HL-60/S4 (cell line): ENCODE results near the gene ARHGDIA.

Source experiments
- in situ Hi-C: fragments of 300-500 bp; cut with MboI; formaldehyde crosslinking; loops from 2 replicates; pipeline ENCODE4 v1.14.3; 2022; ENCODE audit warnings: low sequenced_read_pairs

ARHGDIA gene

DNA sequence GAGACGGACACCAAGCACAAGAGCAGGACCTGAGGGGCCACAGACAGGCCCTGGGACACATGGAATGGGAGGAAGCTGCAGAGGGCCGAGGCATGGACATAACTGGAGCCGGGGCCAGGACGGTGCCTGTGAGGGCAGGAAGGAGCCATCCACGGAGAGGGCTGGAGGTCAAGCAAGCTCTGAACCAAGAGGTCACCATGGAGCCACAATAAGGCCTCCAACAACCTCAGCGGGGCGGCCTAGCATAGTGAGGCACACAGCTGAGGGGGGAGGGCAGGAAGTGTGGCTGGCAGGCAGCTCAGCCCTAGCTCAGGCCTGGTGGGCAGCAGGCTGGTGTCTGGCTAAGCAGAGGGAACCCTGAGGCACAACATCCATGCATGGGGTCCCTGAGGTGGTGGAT, 42.5 kb downstream of the ARHGDIA start:
- in situ Hi-C loops: no loop called here

DNA sequence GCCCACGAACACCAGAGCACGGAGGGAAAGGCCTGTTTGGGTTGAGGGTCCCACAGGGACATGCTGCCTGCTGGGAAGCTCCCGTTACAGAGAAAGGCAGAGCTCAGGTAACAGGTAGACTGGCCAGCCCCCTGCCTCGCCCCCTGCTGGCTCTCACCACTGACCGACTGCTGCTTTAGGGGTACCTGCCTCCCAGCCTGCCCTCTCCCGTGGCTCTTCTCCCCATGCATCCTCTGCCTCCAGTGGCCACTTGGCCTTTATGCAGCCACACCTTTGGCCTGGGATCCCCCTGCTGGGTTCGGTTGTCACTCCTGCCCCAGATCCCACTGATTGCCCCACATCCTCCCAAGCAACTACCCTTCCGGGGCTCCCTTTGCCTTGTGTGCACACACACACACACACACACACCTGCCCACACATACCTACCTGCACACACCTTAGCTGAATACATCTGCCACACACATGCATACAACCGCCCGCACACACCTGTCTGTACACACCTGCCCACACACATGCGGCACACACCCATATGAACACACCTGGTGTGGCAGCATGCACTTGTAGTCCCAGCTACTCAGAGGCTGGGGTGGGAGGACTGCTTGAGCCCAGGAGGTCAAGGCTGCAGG, 45.2 kb downstream of the ARHGDIA start:
- in situ Hi-C loops: no loop called here

DNA sequence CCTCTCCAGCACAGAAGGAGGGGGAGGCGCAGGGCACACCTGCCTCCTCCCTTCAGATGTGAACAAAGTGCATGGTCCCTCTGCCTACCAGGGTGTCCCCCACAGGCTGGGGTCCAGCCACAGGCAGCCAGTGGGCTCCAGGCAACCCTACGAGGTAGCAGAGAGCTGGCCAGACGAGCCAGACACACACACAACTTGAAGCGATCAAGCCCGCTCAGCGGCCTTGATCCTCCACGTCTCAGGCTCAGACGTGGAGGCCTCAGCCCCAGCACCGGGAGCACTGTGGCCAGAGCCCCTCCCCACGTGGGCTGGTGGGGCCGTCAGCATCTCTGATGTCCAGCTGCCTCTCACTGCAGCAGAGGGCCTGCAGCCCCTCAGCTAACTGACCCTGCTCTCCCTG, 46.5 kb downstream of the ARHGDIA start:
- in situ Hi-C loops: no loop called here

DNA sequence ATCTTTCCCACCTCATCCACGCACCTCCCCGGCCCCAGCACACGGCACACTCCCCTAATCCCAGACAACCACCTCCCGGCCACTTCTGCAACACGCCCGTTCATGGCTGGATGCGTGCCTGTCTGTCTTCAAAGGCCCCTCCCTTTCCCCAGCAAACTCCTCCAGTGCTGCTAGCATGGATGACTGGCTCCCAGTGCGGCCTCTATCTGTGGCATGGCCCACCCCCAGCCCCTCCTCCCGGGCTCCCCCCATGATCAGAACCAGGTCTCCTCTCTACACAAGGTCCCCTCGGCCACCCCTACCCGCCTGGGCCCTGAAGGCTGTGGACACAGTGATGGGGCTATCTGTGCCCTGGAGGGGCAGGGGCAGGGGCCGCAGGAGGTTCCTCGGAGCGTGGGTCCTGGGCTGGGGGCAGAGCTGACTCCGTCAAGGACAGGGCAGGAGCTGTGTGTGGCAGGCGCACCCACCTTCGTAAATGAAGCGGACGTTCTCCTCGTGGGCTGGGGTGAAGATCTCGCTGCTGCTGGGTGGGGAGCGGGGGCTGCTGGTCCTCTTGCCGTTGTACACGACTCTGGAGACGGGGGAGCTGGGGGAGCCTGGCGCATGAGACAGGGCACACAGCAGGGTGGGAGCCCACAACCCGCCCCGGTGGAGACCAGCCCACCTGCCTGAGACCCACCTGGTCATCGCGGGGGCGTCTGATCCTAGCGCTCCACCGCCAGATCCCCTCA, 47.2 kb downstream of the ARHGDIA start:
- in situ Hi-C loops: no loop called here

DNA sequence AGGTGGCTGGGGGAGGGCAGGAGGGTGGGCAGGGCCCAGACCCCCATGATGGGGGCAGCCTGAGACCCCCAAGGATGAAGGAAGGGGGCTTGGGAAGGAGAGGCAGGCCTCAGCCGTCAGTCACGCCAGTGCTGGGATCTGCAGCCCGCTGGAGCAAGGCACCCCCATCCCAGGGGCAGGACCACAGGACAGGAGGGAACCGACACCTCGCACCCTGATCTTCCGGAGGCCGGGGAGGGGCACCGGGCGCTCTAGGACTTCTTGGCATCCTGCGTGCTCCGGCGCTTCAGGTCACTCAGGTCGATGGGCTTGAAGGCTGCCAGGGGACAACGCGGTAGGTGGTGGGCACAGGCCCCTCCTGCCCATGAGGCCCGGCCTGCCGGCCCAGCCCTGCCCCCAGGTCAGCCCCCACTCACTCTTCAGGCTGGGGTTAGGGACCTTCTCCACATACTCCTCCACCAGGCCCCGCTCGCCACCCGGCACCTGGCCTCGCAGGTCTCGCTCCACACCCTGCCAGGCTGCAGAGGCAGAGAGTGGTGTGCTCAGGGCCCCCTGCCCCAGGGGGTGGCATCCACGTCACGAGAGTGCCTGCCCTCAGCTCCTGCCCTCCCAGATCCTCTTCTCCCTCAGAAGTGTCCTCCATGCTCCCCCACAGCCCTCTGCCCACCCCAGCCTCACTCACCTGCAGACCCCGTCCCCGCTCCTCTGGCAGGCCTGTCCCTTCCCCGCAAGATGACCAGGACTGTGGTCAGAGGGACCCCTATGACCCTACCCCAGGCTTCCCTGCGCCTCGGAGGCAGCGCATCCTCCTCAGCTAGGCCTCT, 47.9 kb downstream of the ARHGDIA start:
- in situ Hi-C loops: no loop called here

DNA sequence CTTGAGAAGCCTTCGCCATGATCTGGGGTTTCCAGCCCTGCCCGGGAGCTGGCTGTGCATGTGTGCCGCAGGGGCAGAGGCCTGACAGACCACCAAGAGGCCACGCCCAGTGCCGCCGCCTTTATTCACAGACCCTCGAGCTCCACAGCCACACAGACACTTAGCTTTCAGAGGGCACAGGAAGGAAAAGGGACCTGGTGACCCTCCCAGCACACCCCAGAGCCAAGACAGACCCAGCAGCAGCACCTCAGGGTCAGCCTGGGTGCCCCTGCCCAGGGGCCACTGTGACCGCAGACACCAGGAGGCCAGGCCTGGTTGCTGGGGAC, 48.9 kb downstream of the ARHGDIA start:
- in situ Hi-C loops: no loop called here

DNA sequence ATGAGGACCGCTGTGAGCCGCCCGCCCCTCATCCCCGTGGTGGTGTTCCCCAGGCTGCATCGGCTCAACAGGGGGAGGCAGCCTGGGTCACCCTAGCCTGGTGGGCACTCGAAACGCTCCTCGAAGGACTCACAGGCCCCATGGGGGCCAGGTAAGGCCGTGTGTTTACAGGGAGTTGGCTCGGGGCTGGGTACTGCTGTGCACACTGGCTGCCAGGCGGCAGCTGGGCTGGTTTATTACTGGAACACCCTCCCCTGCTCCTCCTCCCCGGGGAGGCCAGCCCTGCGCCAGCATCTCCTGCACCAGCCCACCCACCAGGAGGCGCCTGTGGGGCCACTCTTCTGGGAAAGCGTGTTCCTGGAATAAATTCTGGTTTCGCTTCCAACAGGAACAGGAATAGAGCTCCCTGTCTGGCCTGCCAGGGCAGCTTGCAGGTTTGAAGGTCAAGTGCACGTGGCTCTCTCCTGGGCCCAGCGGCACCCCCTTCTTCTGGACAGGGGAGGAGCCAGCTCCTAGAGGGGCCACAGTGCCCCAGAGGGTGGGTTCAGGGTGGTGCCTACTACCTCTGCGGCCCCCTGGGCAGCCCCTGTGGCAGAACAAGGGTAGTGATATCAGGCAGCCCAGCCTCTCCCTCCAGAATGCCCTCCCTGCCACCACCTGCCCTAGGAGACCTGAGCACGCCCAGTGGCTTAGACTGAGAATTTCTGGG, 49.4 kb downstream of the ARHGDIA start:
- in situ Hi-C loops: no loop called here

DNA sequence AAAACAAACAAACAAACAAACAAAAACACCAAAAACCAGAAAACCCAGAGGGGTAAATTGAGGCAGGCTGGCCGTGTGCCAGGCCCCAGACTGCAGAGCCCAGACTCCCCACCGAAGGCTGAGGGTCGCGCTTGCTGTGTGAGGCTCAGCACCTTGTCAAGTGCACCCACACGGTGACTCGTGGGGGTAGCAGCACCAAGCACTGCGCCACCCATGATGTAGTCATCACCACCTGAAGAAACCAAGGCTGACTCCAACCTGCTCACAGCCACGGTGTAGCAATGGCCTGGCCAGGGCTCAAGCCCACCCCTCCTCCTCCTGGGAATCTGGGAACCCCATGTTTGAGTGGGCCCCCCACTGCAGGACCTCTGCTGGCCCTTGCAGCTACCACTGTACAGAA, 50.0 kb downstream of the ARHGDIA start:
- in situ Hi-C loops: no loop called here

DNA sequence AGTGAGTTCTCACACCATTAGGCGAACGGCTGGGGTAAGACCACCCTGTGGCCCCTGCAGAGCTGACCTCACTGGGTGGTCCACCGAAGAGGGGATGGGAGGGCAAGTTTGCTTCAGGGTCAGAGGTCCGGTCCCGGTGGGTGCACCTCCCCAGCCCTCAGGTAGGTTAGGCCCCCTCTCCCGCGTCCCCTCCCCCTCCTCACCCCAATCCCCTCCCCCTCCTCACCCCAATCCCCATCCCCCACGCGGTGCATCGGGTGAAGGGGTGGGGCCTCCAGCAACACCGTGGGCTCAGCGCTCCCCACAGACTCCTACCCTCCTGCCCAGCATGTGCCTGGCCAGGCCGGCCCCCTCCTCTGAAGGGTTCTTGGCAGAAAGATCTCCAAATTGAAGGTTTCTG, 51.4 kb downstream of the ARHGDIA start:
- in situ Hi-C loops: no loop called here

DNA sequence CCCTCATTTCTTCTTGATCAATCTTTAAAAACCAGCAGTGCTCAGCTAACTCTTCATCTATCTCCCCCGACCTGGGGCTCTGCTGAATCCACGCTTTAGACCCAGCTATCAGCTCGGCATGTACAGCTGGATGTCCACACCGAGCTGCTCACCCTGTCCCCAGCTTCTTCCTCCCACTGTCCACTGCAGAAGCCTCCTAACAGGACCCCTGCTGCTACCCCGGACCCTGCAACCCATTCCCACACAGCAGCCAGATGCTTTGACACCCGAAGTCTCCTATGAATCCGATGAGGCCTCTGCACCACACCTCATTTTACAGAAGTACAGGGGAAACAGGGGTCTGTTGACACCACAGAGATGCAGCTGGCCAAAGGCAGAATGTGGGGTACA, 53.4 kb downstream of the ARHGDIA start:
- in situ Hi-C loops: no loop called here
